Esophagus (tissue), 2 donors: ENCODE measurements around the gene ABHD1. TPM values are rescaled to one million over a fixed set of nuclear protein-coding genes. Genes with fewer than 3 reads are reported as not detected.
"Not testable (repeated sequence)": the region's sequence is repeated elsewhere in the genome, so short reads cannot be mapped to it uniquely, and the experiment has no call there.

Experiments used
- H3K27ac ChIP-seq, 2 donors: one replicate each; pipeline ENCODE4 v1.5.1; 2013; ENCODE audit warnings: low read depth in 2 of 2, mild to moderate bottlenecking in 2 of 2, inconsistent platforms in 1 of 2, low read length in 1 of 2, moderate library complexity in 1 of 2
- H3K27me3 ChIP-seq, 2 donors: one replicate each; pipeline ENCODE4 v1.6.1; 2013; ENCODE audit warnings: low read length in 2 of 2, control low read depth in 1 of 2, mild to moderate bottlenecking in 1 of 2; ENCODE audit not compliant: insufficient read depth in 2 of 2, control insufficient read depth in 1 of 2
- H3K36me3 ChIP-seq, 2 donors: one replicate each; pipeline ENCODE4 v1.6.1; 2013; ENCODE audit warnings: low read length in 1 of 2; ENCODE audit not compliant: control insufficient read depth in 2 of 2, insufficient read depth in 2 of 2
- H3K4me1 ChIP-seq, 2 donors: one replicate each; pipeline ENCODE4 v1.6.1; 2013; ENCODE audit warnings: low read length in 1 of 2; ENCODE audit not compliant: control insufficient read depth in 2 of 2, insufficient read depth in 2 of 2
- H3K4me3 ChIP-seq, 2 donors: one replicate each; pipeline ENCODE4 v1.5.1; 2013; ENCODE audit warnings: low read length in 2 of 2, mild to moderate bottlenecking in 2 of 2, low read depth in 1 of 2, moderate library complexity in 1 of 2
- H3K9me3 ChIP-seq, 2 donors: one replicate each; pipeline ENCODE4 v1.6.1; 2013; ENCODE audit warnings: mild to moderate bottlenecking in 2 of 2, low read depth in 1 of 2, low read length in 1 of 2, moderate library complexity in 1 of 2; ENCODE audit not compliant: control insufficient read depth in 2 of 2, insufficient read depth in 1 of 2
- WGBS, 2 donors: extraction: QIAGEN DNeasy Blood & Tissue Kit; methylation state at CpG; one replicate each; pipeline ENCODE4 v1.1.7; 2013; 5-methylcytosine and 5-hydroxymethylcytosine counted together
- polyA plus RNA-seq, 2 donors: library from polyadenylated mRNA; stranded (reverse); fragments of 200-250 nt; gene quantifications; one replicate each; pipeline ENCODE4 v1.2.3, GENCODE V29; 2013
- donor health status: healthy with polysubstance abuse.
- donor health status: Bipolar disorder and iron deficiency.

ABHD1 gene
- polyA plus RNA-seq, 2 donors: 0.08 to 0.31 TPM

- H3K9me3 ChIP-seq: no peaks in the 10 kb centered on the region
- H3K27ac ChIP-seq: no peak overlapping the region
- no peaks in the 10 kb centered on the region for H3K36me3 ChIP-seq
- no peaks in the 10 kb centered on the region for H3K27me3 ChIP-seq
- no peaks in the 10 kb centered on the region for H3K4me1 ChIP-seq
- 81 to 88% methylated on average over 2 of the region's 2 CpGs for WGBS, 2 donors
- no peak overlapping the region for H3K4me3 ChIP-seq
These were observed 15.4 kb upstream of the ABHD1 start for GRCh38 chr2:27108221-27108620.

DNA sequence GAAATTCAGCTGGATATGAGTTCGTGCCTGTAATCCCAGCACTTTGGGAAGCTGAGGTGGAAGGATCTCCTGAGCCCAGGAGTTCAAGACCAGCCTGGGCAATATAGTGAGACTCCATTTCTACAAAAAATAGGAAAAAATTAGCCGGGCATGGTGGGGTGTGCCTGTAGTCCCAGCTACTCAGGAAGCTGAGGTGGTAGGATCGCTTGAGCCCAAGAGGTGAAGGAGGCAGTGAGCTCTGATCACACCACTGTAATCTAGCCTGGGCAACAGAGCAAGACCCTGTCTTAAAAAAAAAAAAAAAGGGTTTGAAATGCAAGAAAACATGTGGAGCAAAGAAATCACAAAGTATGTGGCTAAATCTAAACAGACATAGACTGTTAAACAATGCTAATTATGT, 14.5 kb upstream of the ABHD1 start:
- no peaks in the 10 kb centered on the region for H3K27me3 ChIP-seq
- no peaks in the 10 kb centered on the region for H3K9me3 ChIP-seq
- no peaks in the 10 kb centered on the region for H3K36me3 ChIP-seq
- no peak overlapping the region for H3K4me3 ChIP-seq
- 93% methylated on average over 3 of the region's 3 CpGs for WGBS, 2 donors
- no peaks in the 10 kb centered on the region for H3K4me1 ChIP-seq
- no peak overlapping the region for H3K27ac ChIP-seq

GRCh38 chr2:27110603-27111352, 12.8 kb upstream of the ABHD1 start:
- H3K9me3 ChIP-seq: not testable (repeated sequence)

DNA sequence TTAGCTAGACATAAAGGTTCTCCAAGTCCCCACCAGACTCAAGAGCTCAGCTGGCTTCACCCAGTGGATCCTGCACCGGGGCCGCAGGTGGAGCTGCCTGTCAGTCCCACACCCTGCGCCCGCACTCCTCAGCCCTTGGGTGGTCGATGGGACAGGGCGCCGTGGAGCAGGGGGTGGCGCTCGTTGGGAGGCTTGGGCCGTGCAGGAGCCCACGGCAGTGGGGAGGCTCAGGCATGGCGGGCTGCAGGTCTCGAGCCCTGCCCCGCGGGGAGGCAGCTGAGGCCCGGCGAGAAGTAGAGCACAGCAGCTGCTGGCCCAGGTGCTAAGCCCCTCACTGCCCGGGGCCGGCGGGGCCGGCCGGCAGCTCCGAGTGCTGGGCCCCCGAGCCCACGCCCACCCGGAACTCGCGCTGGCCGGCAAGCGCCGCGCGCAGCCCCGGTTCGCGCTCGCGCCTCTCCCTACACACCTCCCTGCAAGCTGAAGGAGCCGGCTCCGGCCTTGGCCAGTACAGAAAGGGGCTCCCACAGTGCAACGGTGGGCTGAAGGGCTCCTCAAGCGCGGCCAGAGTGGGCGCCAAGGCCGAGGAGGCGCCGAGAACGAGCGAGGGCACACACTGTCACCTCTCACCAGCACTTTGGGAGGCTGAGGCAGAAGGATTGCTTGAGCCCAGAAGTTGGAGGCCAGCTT, 12.1 kb upstream of the ABHD1 start:
- H3K9me3 ChIP-seq, H3K4me3 ChIP-seq, H3K27ac ChIP-seq, H3K36me3 ChIP-seq, H3K4me1 ChIP-seq, H3K27me3 ChIP-seq: not testable (repeated sequence)
- 94% methylated on average over 42 to 49 of the region's 49 CpGs for WGBS, 2 donors

More at GRCh38 chr2:27110603-27111352, 12.8 kb upstream of the ABHD1 start:
- not testable (repeated sequence) for H3K27me3 ChIP-seq, H3K27ac ChIP-seq, H3K4me3 ChIP-seq, H3K36me3 ChIP-seq, H3K4me1 ChIP-seq
- 87% methylated on average over 24 of the region's 24 CpGs for WGBS, 2 donors

- H3K9me3 ChIP-seq: no peaks in the 10 kb centered on the region
These were observed 8.1 kb upstream of the ABHD1 start for GRCh38 chr2:27115519-27115918.

DNA sequence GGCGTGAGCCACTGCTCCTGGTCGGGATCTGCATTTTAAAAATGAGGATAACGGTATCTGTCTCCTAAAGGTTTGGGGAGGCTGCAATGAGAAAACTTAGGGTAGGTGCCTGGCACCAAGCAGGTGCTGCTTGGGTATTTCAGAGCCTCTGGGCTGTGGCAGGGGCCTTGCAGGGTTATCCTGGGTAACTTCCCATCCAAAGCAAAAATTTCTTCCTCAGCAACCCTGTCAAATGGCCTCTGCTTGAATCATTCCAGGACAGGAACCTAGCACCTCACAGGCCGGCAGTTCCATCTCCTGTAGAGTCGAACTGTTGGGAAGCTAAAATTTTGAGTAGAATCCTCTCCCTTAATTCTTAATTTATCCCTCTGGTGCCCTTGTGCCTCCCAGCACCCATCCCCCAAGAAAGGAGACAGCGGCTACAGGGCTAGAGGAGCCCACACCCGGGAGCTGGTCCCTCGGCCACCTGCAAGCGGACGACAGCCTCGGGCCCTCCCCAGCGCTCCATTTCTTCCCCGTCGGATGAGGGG, 5.6 kb upstream of the ABHD1 start:
- peaks cover 7% of the 10 kb centered on the region in 2 donors for H3K4me1 ChIP-seq
- H3K9me3 ChIP-seq: no peaks in the 10 kb centered on the region
- no peak overlapping the region for H3K27ac ChIP-seq
- no peaks in the 10 kb centered on the region for H3K36me3 ChIP-seq
- peak overlapping the region; percentile 44 to 56 for H3K4me3 ChIP-seq
- no peaks in the 10 kb centered on the region for H3K27me3 ChIP-seq
- 26% methylated on average over 14 of the region's 14 CpGs for WGBS, 2 donors

More at GRCh38 chr2:27115519-27115918, 8.1 kb upstream of the ABHD1 start:
- 60 to 67% methylated on average over 2 of the region's 2 CpGs for WGBS, 2 donors
- H3K27me3 ChIP-seq: no peaks in the 10 kb centered on the region
- no peaks in the 10 kb centered on the region for H3K36me3 ChIP-seq
- H3K4me3 ChIP-seq: no peak overlapping the region
- H3K4me1 ChIP-seq: peaks cover 7% of the 10 kb centered on the region in 2 donors
- no peak overlapping the region for H3K27ac ChIP-seq

DNA sequence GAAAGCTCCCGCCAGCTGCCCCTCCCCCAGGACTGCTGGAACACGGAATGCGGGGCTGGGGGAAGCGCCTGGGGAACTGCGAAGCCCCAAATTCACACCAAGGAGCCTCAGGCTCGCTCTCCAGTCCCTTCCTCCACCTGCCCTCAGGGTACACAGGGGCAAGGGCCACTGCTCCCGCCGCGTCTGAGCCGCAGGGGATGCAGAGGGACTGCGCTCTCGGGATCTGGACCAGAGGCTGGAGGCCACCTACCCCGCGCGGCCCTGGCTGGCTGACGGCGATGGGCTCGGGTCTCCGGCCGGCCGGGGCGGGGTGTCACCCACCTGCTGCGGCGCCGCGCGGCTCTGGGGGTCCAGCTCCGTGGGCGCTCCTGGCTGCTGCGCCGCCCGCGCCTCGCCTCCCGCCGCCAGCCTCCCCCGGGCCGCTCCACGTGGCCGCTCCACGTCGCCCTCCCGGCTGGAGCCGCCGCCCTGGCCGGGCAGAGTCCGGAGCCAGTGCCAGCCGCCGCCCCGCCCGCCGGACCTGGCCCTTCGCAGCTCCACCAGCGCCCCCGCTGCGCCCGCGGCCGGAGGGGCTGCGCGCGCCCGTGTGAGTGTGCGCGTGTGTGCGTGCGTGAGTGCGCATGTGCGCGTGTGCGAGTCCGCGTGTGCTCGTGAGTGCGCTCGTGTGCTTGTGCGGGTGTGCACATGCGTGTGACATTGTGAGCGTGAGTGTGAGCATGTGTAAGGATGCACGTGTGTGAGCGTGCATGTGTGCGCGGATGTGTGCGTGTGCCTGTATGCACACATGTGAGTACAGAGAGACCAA, 4.9 kb upstream of the ABHD1 start, which contains the start of gene CGREF1:
Gene CGREF1 (minus strand): TSS at position 604 of the 805 bp plus-strand sequence. CDS start 14,762 bp downstream, outside the sequence.
- 3 to 4% methylated on average over 51 to 84 of the region's 84 CpGs for WGBS, 2 donors
- H3K27ac ChIP-seq: no peak within 1 kb of the TSS
- H3K9me3 ChIP-seq: no peaks in the 10 kb centered on the region
- no peaks in the 10 kb centered on the region for H3K27me3 ChIP-seq
- peak within 1 kb of the TSS; percentile 44 to 56 for H3K4me3 ChIP-seq
- no peaks in the 10 kb centered on the region for H3K36me3 ChIP-seq
- H3K4me1 ChIP-seq: peaks cover 7 to 8% of the 10 kb centered on the region in 2 donors

GRCh38 chr2:27119330-27119670, 4.3 kb upstream of the ABHD1 start:
- peaks cover 7 to 11% of the 10 kb centered on the region in 2 donors for H3K4me1 ChIP-seq
- not testable (repeated sequence) for H3K27me3 ChIP-seq, H3K9me3 ChIP-seq, H3K27ac ChIP-seq, H3K36me3 ChIP-seq
- WGBS, 2 donors: 78 to 82% methylated on average over 8 of the region's 8 CpGs
- peak overlapping the region; percentile 44 to 56 for H3K4me3 ChIP-seq

GRCh38 chr2:27121906-27122305, 1.7 kb upstream of the ABHD1 start:
- H3K27me3 ChIP-seq: no peaks in the 10 kb centered on the region
- no peaks in the 10 kb centered on the region for H3K36me3 ChIP-seq
- no peak overlapping the region for H3K27ac ChIP-seq
- no peaks in the 10 kb centered on the region for H3K9me3 ChIP-seq
- H3K4me3 ChIP-seq: no peak overlapping the region
- peaks cover 7 to 11% of the 10 kb centered on the region in 2 donors for H3K4me1 ChIP-seq
- WGBS, 2 donors: 77 to 79% methylated on average over 2 of the region's 2 CpGs
